NCI-H524 (cell line): ENCODE results near the gene FGF1.

Source experiments
- DNase-seq, 2 experiments: peaks; one replicate each; lab custom pipeline; 2025; lab: John Stamatoyannopoulos, UW

The FGF1 gene

GRCh38 chr5:142578161-142578830 is 107.6 kb downstream of the FGF1 start:
- DNase-seq, result no peak

DNA sequence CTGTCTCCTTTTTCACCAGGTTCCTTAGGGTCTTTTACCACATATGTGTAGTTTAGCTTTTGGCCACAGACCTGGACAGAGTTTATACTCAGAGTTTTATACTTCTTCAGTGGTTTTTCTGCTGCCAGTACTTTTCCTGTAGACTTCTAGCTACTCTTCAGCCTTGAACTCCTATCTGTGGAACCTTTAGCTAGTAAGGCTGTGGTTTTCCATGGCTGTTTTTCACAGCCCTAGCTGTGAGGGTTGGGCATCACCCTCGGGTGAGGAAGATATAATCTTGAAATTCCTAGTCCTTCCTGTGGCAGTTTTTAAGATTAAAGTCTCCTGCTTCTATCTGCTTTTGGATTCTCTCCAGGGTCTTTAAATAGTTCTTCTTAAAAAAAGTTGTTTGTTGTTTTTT is 109.1 kb downstream of the FGF1 start:
- no peak for DNase-seq

- DNase-seq, result no peak
These were observed 109.6 kb downstream of the FGF1 start for GRCh38 chr5:142576303-142576702.

DNA sequence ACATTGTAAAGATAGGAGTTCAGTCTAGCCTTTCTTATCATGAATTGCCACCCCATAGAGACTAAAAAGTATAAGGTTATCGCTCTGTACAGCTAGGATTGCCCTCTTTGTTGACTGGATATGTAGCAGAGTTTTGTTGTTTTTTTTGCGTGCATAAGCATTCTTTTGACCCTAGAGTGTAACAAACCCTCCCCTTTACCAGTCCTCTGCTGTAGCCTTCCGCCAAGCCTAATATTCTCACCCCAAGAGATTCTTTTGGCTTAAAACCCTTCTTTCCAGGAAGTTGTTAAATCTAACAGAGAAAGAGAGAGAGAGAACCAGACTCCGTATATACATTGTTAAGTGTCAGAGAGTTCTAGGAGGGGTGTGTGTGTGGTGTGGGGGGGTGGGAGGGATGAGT is 113.9 kb downstream of the FGF1 start:
- DNase-seq, result no peak

- no peak for DNase-seq
These were observed 114.5 kb downstream of the FGF1 start for GRCh38 chr5:142571371-142571770.

GRCh38 chr5:142569905-142570304 is 116.0 kb downstream of the FGF1 start:
- DNase-seq, result no peak

GRCh38 chr5:142568996-142569335 is 116.9 kb downstream of the FGF1 start:
- no peak for DNase-seq

DNA sequence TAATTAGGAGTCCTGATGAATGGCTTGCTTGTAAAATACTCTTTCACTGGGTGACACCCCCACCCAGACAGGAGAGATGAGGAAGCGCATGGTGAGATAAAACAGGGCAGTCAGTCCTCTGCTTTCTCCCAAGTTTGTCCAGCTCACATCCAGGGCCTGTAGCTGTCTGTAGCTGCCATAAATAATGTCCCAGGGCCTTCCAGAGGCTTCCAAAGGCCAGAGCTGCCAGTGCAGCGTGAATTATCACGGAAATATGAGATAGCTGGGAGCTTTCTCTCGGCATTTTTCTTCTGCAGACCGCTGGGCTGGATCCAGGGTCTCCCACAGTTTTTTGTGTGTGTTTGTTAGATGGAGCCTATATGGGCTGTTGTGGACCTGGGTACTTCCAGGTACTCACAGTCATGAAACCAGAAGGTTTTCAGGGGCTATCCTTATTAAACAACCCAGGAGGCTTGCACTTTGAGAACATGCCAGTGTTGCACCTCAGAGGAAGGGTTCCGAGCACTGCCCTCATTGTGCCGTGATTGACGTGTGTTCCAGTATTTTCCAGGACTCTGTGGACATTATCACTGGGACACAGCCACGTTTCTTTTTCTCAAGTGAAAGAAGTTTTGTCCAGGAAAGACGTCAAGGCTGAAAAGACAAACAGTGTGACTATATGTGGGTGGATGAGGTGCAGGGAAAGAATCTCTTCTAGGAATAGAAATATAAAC is 117.5 kb downstream of the FGF1 start:
- DNase-seq, result no peak

DNA sequence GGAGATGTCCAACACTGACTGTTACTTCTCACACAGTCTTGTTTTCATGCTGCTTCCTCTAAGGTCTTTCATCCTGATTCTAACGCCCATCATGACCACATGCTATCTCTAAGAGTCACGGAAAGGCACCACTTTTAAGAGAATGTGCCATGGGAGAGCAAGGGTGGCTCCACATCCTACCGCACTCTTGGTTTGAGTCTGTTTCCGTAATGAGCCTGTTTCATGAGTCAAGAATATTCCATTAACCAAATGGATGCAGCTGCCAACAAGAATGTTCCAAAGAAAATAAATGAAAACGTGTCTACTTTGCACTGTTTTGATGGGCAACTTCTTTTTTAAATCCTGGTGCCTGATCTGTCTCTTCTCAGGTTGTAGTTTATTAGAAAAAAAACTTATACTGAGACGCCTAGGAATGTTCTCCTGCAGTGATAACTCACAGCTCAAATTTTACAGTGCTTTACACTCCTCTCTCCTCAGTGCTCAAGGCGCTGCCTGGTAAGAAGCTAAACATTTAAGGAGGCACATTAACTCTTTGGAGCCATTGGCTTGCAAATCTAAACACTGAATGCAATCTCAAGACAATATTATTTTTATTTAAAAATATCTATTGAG is 124.3 kb downstream of the FGF1 start:
- no peak for DNase-seq

DNA sequence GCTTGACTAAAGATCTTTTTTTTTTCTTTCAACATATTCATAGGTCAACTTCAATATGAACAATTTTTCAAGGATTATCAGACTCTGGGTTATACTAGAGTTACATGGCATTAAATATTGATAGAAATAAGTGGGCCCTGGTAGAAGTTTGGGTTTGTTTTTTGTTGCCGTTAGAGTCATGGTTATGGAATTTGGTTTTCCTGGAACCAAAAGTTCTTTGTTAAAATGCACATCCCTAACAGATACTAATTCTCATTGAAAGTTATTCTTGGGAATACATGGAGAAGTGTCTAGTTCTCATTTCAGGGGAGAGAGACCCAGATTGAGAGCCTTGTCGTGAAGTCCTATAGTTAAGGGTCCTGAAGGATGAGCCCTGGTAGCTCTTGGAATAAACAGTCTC is 124.9 kb downstream of the FGF1 start:
- DNase-seq, result no peak

DNA sequence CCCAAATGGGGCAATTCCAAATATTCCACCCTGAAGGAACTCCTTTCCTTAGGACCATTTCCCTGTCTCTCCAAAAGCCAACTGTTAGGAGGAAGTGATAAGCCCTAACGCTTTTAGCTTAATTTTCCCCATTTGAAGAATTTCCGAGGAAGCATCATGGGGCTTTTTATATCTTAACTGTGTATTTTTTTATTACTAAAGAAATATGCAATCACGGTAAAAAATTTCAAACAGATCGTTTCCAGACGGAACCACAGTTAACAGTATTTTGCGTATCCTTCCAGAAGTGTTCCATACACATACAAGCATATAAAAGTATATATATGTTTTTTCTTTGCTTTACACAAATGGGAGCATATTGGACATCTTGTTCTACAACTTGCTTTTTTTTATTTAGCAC is 133.8 kb downstream of the FGF1 start:
- no peak for DNase-seq

DNA sequence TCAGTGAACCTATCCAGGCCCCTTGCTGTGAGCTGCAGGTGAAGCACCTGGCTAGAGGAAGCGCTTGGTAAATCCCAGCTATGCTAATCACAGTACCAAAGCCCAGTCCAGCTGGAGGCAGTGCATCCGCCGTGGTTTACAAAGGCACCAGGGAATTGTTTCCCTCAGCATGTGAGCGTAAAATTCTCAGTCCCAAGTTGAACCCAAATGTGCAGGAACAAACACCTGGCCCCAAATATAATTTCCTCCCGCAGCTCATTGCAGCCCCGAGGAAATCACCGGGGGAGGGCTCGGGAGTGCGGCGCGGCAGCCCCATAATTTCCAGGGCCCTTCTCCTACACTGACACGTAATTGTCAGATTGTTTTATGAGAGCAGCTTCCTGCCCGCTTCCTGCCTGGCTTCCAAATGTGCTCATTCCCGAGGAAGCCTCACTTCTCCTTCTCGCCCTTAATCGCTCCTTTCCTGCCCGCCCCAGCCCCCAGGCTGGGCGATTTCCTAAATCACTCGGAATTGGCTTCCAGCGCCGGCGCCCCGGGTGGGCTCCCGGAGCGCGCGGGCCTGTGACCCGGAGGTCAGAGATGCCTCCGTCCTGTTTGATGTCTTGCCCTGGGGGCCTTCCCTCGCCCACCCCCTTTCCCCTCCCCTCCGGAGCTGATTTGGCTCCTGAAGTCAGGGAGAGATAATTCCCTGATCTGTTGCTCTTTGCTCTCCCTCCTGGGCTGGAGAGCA is 134.4 kb downstream of the FGF1 start:
- DNase-seq, result no peak

DNA sequence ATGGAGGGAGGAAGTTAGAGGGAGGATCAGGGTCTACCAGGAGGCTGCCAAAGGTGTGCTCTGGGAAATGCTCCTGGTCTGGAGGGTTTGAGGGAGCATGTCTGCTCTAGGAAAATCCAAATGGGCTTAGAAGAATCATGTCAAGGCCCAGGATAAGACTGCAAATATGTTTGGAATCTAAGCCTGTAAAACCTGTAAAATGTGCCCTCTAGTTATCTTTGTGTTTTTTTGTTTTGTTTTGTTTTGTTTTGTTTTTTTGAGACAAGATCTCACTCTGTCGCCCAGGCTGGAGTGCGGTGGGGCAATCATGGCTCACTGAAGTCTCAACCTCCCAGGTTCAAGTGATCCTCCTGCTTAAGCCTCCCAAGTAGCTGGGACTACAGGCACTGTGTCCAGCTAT is 135.4 kb downstream of the FGF1 start:
- DNase-seq, result no peak

DNA sequence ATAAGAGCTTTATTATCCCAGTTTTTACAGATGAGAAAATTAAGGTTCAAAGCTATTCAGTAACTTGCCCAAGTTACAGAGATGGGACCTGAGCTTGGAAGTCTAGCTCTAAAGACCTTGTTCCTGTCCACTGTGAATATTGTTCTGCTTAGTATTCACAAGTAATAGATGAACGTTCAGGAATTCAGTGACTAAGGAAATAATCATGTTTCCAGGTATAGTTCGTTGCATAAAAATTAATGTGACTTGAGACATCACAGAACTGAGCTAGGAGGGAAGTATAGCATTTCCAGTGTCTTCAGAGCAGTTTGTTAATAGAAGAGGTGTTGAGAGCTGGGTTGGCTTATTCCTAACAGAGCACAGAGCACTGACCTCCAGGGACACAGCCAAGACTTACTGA is 136.1 kb downstream of the FGF1 start:
- DNase-seq, result no peak

DNA sequence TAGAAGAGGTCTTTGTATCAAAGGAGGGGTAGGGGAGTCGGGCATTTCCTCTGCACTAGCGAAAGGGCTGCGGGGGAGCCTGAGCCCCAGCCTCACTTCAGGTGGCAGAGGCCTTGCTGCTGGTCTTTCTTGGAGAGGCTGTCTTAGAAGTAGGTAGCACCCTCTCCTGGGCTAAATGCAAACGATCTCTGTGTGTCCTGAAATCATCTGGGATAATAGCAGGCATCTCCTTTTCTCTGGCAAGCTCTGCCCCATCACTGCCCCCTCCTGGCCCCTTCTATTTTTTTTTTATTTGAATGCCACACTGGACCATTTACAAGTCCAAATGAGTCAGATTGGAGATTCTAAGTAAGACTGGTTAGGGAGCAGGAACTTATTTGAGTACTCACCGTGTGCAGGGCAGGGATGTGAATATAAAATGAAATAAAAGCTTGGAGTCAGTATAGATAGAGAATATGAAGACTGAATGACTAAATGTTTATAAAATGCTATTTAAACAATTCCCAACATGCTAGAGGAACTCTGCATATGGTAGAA is 137.1 kb downstream of the FGF1 start:
- DNase-seq, result peak; percentile 82 to 90

DNA sequence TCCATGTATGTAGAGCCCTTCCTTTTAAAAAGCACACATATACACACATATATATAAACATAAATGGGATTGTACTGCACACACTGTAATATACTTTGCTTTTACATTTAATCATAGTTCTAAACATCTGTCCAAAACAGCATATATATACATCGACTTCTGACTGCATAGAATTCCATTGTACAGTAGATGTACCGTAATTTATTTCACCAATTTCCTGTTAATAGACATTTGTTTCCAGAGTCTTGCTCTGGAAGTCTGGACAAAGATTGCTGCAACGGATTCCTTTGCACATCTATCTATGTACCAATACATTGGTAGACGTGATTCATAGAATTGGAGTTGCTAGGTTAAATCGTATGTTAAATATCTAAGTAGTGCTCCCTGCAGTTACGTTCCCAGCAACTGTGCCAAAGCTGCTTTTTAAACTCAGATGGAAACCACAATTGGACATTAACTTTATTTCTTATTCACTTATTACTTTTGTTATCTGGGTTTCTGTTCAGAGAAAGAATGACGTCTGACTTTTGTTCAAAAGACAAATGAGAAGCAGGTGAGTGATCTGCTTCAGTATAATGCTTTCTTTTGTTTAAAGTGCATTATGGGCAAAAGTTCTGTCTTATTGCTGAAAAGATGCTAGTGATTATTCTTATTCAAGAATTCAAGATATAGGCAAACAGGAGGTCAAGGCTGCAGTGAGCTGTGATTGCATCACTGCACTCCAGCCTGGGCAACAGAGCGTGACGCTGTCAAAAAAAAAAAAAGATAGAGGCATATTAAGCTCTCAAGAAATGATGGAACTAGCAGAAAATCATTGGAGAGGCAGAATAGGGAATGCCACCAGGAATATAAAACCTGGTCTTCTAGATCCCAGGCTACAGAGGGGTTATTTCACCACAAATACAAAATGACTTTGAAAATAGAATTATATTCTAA is 138.2 kb downstream of the FGF1 start:
- DNase-seq, result no peak

DNA sequence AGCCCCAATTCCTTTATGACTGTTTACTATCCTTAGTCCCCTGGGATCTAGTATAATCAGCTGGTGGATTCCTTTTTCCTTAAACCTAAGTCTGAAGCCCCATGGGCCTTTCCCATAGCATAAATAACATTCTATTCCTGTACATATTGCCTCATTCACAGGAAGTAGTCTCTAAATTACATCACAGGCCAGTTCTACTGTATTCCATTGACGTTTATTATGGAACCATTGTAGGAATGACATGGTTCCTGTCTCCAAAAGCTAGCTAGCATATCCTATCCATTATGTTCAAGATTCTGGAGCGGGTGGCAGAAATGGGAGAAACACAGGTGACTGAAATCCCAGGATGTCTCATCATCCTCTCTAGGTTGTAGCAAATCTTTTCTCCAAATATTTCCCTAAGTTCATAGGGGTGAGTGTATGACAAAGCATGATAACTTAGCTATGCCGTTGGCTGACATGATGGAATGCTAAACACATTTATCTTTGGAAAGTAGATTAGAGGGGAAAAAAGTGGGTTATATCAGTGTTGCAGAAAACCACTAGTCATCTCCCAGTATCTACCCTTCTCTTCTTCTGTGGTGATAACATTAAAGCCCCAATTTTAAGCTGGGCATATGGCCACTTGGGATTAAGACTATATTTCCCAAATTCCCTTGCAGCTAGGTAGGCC is 140.1 kb downstream of the FGF1 start:
- DNase-seq, result no peak

GRCh38 chr5:142544946-142545649 is 140.8 kb downstream of the FGF1 start:
- DNase-seq, result no peak

GRCh38 chr5:142544071-142544753 is 141.7 kb downstream of the FGF1 start:
- DNase-seq, result no peak

- DNase-seq, result no peak
These were observed 143.0 kb downstream of the FGF1 start for GRCh38 chr5:142542906-142543305.
